C4-2B (cell line): ENCODE data around the gene NLK.

Experiments used
- H3K27ac ChIP-seq: fragments of 450-650 bp; 2 replicates; pipeline ENCODE4 v1.5.1; 2017
- CTCF ChIP-seq: fragments of 450-650 bp; conservative IDR thresholded peaks from 2 replicates; pipeline ENCODE4 v1.5.1; 2017; ENCODE audit warnings: mild to moderate bottlenecking
- ZFX ChIP-seq: fragments of 450-650 bp; IDR thresholded peaks from 2 replicates; pipeline ENCODE4 v1.6.1; 2017

The NLK gene

DNA sequence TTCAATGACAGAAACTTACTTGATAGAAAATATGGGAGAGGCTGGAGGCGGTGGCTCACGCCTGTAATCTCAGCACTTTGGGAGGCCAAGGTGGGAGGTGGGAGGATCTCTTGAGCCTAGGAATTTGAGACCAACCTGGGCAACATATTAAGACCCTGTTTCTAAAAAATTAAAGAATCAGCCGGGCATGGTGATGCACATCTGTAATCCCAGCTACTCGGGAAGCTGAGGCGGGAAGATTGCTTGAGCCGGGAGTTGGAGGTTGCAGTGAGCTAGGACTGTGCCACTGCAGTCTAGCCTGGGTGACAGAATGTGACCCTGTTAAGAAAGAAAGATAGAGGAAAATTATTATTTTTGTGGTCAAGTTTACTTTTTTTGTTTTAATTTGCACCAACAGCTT lies 2.1 kb upstream of the NLK start:
- TF ChIP-seq ZFX, result no peak
- no peak for TF ChIP-seq CTCF
- no peak overlapping the region for H3K27ac ChIP-seq

GRCh38 chr17:28041068-28041843 lies 1.2 kb upstream of the NLK start:
- H3K27ac ChIP-seq, result peak overlapping the region; percentile 77
- TF ChIP-seq ZFX, result no peak
- TF ChIP-seq CTCF, result no peak

DNA sequence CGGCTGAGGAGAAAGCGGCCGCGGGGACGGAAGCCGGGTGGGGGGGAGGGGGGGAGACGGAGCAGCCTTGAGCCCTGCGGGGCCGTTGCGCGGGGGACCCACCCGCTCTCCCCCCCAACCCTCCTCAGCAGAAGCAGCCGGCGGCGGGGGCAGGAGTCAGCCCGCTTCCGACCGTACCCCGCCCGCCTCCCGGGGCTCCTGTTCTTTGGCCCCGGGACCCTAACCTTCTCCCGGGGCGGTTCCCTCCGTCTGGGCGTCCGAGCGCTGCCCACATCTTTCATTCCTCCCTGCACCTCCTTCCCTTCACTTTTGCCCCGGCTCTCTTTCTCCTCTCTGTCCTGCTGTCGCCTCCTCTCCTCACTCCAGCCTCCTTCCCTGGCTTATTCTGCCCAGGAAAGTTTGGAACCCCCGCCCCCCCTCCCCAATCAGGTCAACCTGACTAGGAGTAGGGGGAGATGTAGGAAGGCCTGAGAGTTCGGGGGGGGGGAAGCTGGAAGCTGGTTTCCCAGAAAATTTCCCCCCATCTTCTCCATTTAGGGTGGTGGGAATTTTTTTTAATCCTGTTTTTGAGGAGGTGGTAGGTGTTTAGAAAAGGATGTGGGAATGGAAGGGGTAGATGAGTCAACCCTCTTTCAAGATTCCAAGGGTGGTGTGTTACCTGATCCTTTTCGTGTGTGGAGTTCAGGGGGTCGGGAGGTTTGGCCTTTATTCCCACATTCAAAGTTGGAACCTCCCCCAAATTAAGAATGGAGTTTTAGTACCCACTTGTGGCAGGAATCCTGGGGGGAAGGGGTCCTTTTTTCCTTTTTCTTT lies 427 bp upstream of the NLK start:
- peak overlapping the region; percentile 77 for H3K27ac ChIP-seq
- TF ChIP-seq ZFX (no peak), CTCF (no peak)

- TF ChIP-seq ZFX (no peak), CTCF (no peak)
- H3K27ac ChIP-seq, result no peak overlapping the region
Measured at GRCh38 chr17:28042721-28043291, 329 bp downstream of the NLK start.

DNA sequence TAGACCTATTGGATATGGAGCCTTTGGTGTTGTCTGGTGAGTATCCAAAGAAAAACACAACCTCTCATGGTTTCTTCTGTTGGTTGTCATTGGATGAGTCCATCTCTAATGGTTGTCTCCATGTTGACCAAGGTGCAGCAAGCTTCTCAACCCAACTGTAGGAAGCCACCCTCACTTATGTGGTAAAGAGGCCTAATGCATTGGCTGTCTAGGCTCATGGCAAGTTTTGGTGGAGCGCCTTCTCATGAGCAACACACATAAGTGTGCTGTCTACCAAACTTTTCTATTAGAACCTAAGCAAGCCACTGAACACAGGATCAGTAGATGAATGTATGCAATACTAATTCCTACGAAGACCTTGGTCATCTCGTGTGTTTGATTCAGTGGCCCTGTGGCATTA lies 819 bp downstream of the NLK start:
- no peak overlapping the region for H3K27ac ChIP-seq
- TF ChIP-seq ZFX, result no peak

- no peak overlapping the region for H3K27ac ChIP-seq
- TF ChIP-seq ZFX (no peak), CTCF (no peak)
Measured at GRCh38 chr17:28043741-28044140, 1.3 kb downstream of the NLK start.

DNA sequence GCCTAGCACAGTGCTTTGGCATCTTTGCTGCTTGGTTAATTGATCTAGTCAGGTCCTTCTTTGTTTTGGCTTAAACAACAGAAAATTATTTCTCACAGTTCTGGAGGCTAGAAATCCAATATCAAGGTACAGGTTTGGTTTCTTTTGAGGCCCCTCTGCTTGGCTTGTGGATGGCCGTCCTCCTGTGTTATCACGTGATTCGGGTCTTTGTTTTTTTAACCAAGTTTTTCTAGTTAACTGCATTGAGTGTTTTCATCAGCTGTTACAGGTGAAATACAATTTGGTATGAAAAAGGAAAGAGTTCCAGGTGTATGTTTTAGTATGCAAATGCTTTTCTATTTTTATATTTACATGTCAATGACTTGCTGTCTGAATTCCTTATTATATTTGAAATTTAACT lies 2.8 kb downstream of the NLK start:
- TF ChIP-seq ZFX, result no peak
- no peak for TF ChIP-seq CTCF
- H3K27ac ChIP-seq, result no peak overlapping the region
